Smooth muscle cell (in vitro differentiated cells): Measurements from ENCODE around the gene BMPR1B. TPM values are rescaled to one million over a fixed set of nuclear protein-coding genes. Genes with fewer than 3 reads are reported as not detected.
A peak's percentile ranks its signal among the peaks of the same experiment; 100 is the strongest.

ENCODE experiments used
- DNase-seq: peaks from one replicate; lab custom pipeline; 2025; ENCODE audit not compliant: unreplicated experiment; lab: John Stamatoyannopoulos, UW
- H2AFZ ChIP-seq: fragments of 200-600 bp; sonication (generic); 2 replicates; pipeline ENCODE4 v1.6.0; 2016; ENCODE audit warnings: antibody characterized with exemption, low read depth, mild to moderate bottlenecking
- H3F3A ChIP-seq: fragments of 200-600 bp; sonication (generic); 2 replicates; pipeline ENCODE4 v1.6.0; 2017; ENCODE audit warnings: antibody characterized with exemption, low read depth
- H3K27ac ChIP-seq: fragments of 200-600 bp; sonication (generic); 2 replicates; pipeline ENCODE4 v1.5.1; 2016; ENCODE audit warnings: low read depth, mild to moderate bottlenecking
- H3K27me3 ChIP-seq: fragments of 200-600 bp; sonication (generic); 2 replicates; pipeline ENCODE4 v1.6.1; 2016; ENCODE audit warnings: low read depth, mild to moderate bottlenecking
- H3K36me3 ChIP-seq: fragments of 200-600 bp; sonication (generic); 2 replicates; pipeline ENCODE4 v1.5.1; 2016; ENCODE audit warnings: low read depth
- H3K4me1 ChIP-seq: fragments of 200-600 bp; sonication (generic); 2 replicates; pipeline ENCODE4 v1.5.1; 2016; ENCODE audit warnings: low read depth
- H3K4me2 ChIP-seq: fragments of 200-600 bp; sonication (generic); 2 replicates; pipeline ENCODE4 v1.6.0; 2016; ENCODE audit warnings: mild to moderate bottlenecking
- H3K4me3 ChIP-seq: fragments of 200-600 bp; sonication (generic); 2 replicates; pipeline ENCODE4 v1.5.1; 2016; ENCODE audit warnings: mild to moderate bottlenecking
- H3K79me2 ChIP-seq: fragments of 200-600 bp; sonication (generic); 2 replicates; pipeline ENCODE4 v1.6.0; 2016; ENCODE audit warnings: low read depth, mild to moderate bottlenecking
- H3K9ac ChIP-seq: fragments of 200-600 bp; sonication (generic); 2 replicates; pipeline ENCODE4 v1.6.0; 2016; ENCODE audit warnings: low read depth
- H3K9me3 ChIP-seq: fragments of 200-600 bp; sonication (generic); replicated peaks from 2 replicates; pipeline ENCODE4 v1.5.1; 2016; ENCODE audit warnings: low read depth
- H4K20me1 ChIP-seq: fragments of 200-600 bp; sonication (generic); 2 replicates; pipeline ENCODE4 v1.6.0; 2016; ENCODE audit warnings: low read depth
- CTCF ChIP-seq: fragments of 200-600 bp; sonication (generic); IDR thresholded peaks from 2 replicates; pipeline ENCODE4 v1.5.1; 2017; ENCODE audit warnings: borderline replicate concordance, mild to moderate bottlenecking, antibody characterized with exemption; ENCODE audit not compliant: insufficient read depth, poor library complexity, severe bottlenecking
- WGBS: methylation state at CpG from one replicate; pipeline ENCODE4 v1.1.7; 2016; ENCODE audit warnings: low lambda C conversion rate; 5-methylcytosine and 5-hydroxymethylcytosine counted together
- polyA plus RNA-seq: library from polyadenylated mRNA; unstranded; fragments of >200 nt; fragmentation: Nextera tagmentation; extraction: Ambion mirVana; gene quantifications from 2 replicates; pipeline ENCODE4 v1.2.1, GENCODE V29; 2016
- total RNA-seq: library from RNA; depleted of rRNA; stranded (reverse); fragments of >200 nt; gene quantifications from 2 replicates; pipeline ENCODE4 v1.2.3, GENCODE V29; 2014

Gene BMPR1B
- total and polyA plus RNA-seq, 2 experiments from 2014 or later: 0.03 to 1.2 TPM

DNA sequence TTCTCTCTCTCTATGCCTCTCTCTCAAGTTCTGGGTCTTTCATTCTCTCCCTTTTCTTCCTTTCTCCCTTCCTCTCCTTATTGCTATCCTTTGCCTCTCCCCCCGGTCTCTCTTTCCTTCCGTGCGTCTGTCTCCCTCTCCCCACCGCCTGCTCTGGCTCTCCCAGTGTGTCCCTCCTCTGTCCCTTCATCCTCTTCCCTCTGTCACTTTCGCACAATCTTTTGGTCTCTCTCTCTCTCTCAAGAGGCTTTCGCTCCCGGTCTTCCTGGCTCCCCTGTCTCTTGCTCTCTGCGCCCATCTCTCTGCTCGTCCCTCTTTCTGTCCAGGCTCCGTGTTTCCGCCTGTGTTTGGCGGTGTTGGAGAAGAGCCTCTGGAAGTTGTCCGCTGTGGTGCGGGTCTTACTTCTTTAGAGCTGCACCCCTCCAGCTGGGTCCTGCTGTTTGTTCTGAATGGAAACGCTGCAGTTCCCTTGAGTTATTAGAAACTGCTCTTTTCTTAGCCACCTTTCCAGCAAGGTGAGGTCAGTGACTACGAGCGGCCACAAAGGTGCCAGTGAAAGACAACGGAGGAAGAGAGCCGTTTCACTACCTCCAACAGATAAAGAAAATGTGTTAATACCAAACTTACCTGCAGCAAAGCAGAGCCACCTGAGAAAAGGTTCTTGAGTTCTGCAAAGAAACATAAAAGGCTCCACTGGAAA is 1.1 kb downstream of the BMPR1B start:
- TF ChIP-seq CTCF: no peak
- Histone ChIP-seq H3K4me2 (peak overlapping the region; percentile 80), H3K27ac (no peak overlapping the region), H3F3A (no peaks in the 10 kb centered on the region), H3K4me1 (peaks cover 6% of the 10 kb centered on the region), H3K4me3 (peak overlapping the region; percentile 59), H3K9ac (no peak overlapping the region), H4K20me1 (no peaks in the 10 kb centered on the region), H3K9me3 (no peaks in the 10 kb centered on the region), H2AFZ (peak overlapping the region; percentile 50), H3K36me3 (no peaks in the 10 kb centered on the region), H3K27me3 (peaks cover 92% of the 10 kb centered on the region), H3K79me2 (no peaks in the 10 kb centered on the region)
- WGBS: 8% methylated on average over 19 of the region's 19 CpGs
- no peak for DNase-seq

GRCh38 chr4:94759767-94760211 is 2.0 kb downstream of the BMPR1B start:
- no peak overlapping the region for H3K4me3 ChIP-seq
- H3K27me3 ChIP-seq: peaks cover 93% of the 10 kb centered on the region
- TF ChIP-seq CTCF: no peak
- H3K36me3 ChIP-seq: no peaks in the 10 kb centered on the region
- no peak for DNase-seq
- H3K79me2 ChIP-seq: no peaks in the 10 kb centered on the region
- H3F3A ChIP-seq: no peaks in the 10 kb centered on the region
- peaks cover 6% of the 10 kb centered on the region for H3K4me1 ChIP-seq
- no peak overlapping the region for H3K27ac ChIP-seq
- H2AFZ ChIP-seq: no peak overlapping the region
- no peaks in the 10 kb centered on the region for H3K9me3 ChIP-seq
- H3K4me2 ChIP-seq: no peak overlapping the region
- no peaks in the 10 kb centered on the region for H4K20me1 ChIP-seq
- H3K9ac ChIP-seq: no peak overlapping the region
- 97% methylated on average over 1 of the region's 1 CpG for WGBS

DNA sequence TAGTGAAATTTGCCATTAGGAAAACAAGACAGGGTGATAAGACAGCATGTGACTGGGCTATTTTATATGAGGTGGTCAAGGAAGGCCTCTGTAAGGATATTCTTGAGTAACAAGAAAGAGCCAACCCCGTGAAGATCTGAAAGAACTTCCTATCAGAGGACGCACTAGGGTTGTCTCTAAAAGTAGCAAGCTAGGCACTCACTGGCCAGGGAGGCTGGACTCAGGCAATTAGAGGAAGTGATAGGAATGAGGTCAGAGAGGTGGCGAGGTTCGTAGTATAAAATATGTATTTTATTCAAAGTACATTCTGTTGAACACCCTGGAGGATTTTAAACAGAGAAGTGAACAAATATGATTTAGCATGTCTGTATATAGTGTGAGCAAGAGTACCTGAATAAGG is 4.6 kb downstream of the BMPR1B start:
- no peak for DNase-seq
- WGBS: 88% methylated on average over 4 of the region's 4 CpGs
- H3K36me3 ChIP-seq: no peaks in the 10 kb centered on the region
- no peak overlapping the region for H3K27ac ChIP-seq
- no peaks in the 10 kb centered on the region for H3K79me2 ChIP-seq
- no peak overlapping the region for H2AFZ ChIP-seq
- H3K4me3 ChIP-seq: no peak overlapping the region
- H3K9ac ChIP-seq: no peak overlapping the region
- peaks cover 70% of the 10 kb centered on the region for H3K27me3 ChIP-seq
- no peak overlapping the region for H3K4me2 ChIP-seq
- no peaks in the 10 kb centered on the region for H4K20me1 ChIP-seq
- TF ChIP-seq CTCF: no peak
- no peaks in the 10 kb centered on the region for H3F3A ChIP-seq
- no peaks in the 10 kb centered on the region for H3K9me3 ChIP-seq
- peaks cover 2% of the 10 kb centered on the region for H3K4me1 ChIP-seq

DNA sequence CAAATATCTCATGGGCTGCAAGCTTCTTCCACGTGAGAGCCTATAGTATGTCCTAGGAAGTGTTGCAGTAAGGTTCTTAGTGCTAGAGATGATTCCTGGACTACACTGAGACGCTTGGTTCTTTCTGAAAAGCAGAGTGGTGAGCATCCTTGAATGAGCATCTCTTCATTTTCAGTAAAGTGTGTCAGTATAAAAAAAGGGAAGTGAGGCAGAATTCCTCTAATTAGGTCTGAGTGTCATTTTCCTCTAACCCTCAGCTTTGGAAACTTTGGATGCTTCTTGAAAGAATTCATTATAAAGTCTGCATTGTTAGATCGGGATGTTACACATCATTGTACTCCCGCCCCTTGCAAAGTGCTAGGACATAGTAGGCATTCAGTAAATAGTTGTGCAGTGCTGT is 5.2 kb downstream of the BMPR1B start:
- Histone ChIP-seq H3F3A (no peaks in the 10 kb centered on the region), H3K4me3 (no peak overlapping the region), H2AFZ (no peak overlapping the region), H4K20me1 (no peaks in the 10 kb centered on the region), H3K9me3 (no peaks in the 10 kb centered on the region), H3K4me2 (no peak overlapping the region), H3K36me3 (no peaks in the 10 kb centered on the region), H3K79me2 (no peaks in the 10 kb centered on the region), H3K27ac (no peak overlapping the region), H3K4me1 (no peaks in the 10 kb centered on the region), H3K9ac (no peak overlapping the region), H3K27me3 (peaks cover 67% of the 10 kb centered on the region)
- no peak for TF ChIP-seq CTCF
- DNase-seq: no peak
- WGBS: 88% methylated on average over 4 of the region's 4 CpGs
